OCI-LY1 (cell line): ENCODE measurements around the gene ABHD17A.

Source experiments
- H2AFZ ChIP-seq: fragments of 200-600 bp; sonication (generic), shearing (Covaris generic); 2 replicates; pipeline ENCODE4 v1.6.0; 2014; ENCODE audit warnings: antibody characterized with exemption, mild to moderate bottlenecking, low read length
- H3F3A ChIP-seq: fragments of 200-600 bp; sonication (generic), shearing (Covaris generic); 2 replicates; pipeline ENCODE4 v1.6.0; 2014; ENCODE audit warnings: mild to moderate bottlenecking, antibody characterized with exemption, low read length, moderate library complexity; ENCODE audit not compliant: insufficient read depth
- H3K27ac ChIP-seq: fragments of 200-600 bp; sonication (generic); 2 replicates; pipeline ENCODE4 v1.5.1; 2014; ENCODE audit warnings: low read length, mixed run types, mild to moderate bottlenecking, low read depth; ENCODE audit not compliant: poor library complexity, severe bottlenecking
- H3K27me3 ChIP-seq: fragments of 200-600 bp; sonication (generic); 2 replicates; pipeline ENCODE4 v1.6.0; 2014; ENCODE audit warnings: antibody characterized with exemption, mild to moderate bottlenecking, low read length, moderate library complexity; ENCODE audit not compliant: insufficient read depth
- H3K36me3 ChIP-seq: fragments of 200-600 bp; sonication (generic); 2 replicates; pipeline ENCODE4 v1.6.1; 2014; ENCODE audit warnings: mild to moderate bottlenecking, antibody characterized with exemption, low read length, moderate library complexity, mixed read lengths; ENCODE audit not compliant: insufficient read depth
- H3K4me1 ChIP-seq: fragments of 200-600 bp; sonication (generic); 2 replicates; pipeline ENCODE4 v1.5.1; 2014; ENCODE audit warnings: mild to moderate bottlenecking, low read length, moderate library complexity; ENCODE audit not compliant: insufficient read depth, severe bottlenecking
- H3K4me2 ChIP-seq: fragments of 200-600 bp; sonication (generic), shearing (Covaris generic); 2 replicates; pipeline ENCODE4 v1.6.1; 2014; ENCODE audit warnings: low read length
- H3K4me3 ChIP-seq: fragments of 200-600 bp; sonication (generic); 2 replicates; pipeline ENCODE4 v1.5.1; 2014; ENCODE audit warnings: low read length, low read depth, mild to moderate bottlenecking, mixed read lengths; ENCODE audit not compliant: poor library complexity, severe bottlenecking
- H3K79me2 ChIP-seq: fragments of 200-600 bp; shearing (Covaris generic); 2 replicates; pipeline ENCODE4 v1.6.1; 2016; ENCODE audit warnings: mixed run types, low read length, mixed read lengths; ENCODE audit not compliant: insufficient read depth
- H3K9ac ChIP-seq: fragments of 200-600 bp; sonication (generic), shearing (Covaris generic); 2 replicates; pipeline ENCODE4 v1.6.1; 2014; ENCODE audit warnings: mild to moderate bottlenecking, low read length, mixed read lengths
- H3K9me2 ChIP-seq: fragments of 200-600 bp; sonication (generic), shearing (Covaris generic); 2 replicates; pipeline ENCODE4 v1.6.1; 2014; ENCODE audit warnings: low read depth, mild to moderate bottlenecking, low read length, mixed read lengths
- H3K9me3 ChIP-seq: fragments of 200-600 bp; shearing (Covaris generic); 2 replicates; pipeline ENCODE4 v1.6.1; 2014; ENCODE audit warnings: low read length, mixed read lengths
- H4K20me1 ChIP-seq: fragments of 200-600 bp; sonication (generic), shearing (Covaris generic); 2 replicates; pipeline ENCODE4 v1.6.0; 2016; ENCODE audit warnings: mild to moderate bottlenecking, low read length; ENCODE audit not compliant: insufficient read depth
- EZH2 ChIP-seq: fragments of 200-600 bp; sonication (generic), shearing (Covaris generic); IDR thresholded peaks from 2 replicates; pipeline ENCODE4 v1.8.0; 2017; ENCODE audit warnings: borderline replicate concordance, mixed run types, mild to moderate bottlenecking, antibody characterized with exemption, low read length, moderate library complexity, mixed read lengths
- TF ChIP-seq, protein P1 (sequence below): fragments of 200-600 bp; sonication (generic), shearing (Covaris generic); IDR thresholded peaks from 2 replicates; pipeline ENCODE4 v1.5.1; 2017; ENCODE audit warnings: mild to moderate bottlenecking, antibody characterized with exemption, low read length, moderate library complexity, mixed read lengths

ABHD17A gene

DNA sequence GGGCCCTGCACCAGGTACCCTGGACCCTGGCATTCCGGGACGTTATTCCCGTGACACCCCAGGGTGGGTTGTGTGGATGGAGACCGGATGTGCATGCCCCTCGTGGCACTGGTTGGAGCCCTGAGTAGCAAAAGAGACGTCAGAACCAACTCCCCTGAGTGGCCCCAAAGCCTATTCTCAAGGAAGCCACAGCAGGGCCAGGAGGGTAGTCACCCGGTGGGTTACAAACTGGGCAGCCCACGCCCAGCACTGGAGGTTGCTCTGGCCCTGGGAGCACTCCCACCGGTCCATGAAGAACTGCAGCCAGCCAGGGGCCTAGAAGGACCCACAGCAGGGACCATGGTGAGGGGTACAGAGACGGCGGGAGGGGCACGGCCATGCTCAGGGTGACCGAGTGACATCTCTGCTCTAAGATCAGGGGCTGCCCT is 29.5 kb downstream of the ABHD17A start:
- Histone ChIP-seq H3K9me2 (no peaks in the 10 kb centered on the region), H3K36me3 (no peaks in the 10 kb centered on the region), H3K9me3 (no peaks in the 10 kb centered on the region), H3F3A (no peaks in the 10 kb centered on the region), H3K79me2 (no peaks in the 10 kb centered on the region), H3K4me1 (peaks cover 73% of the 10 kb centered on the region), H2AFZ (no peak overlapping the region), H3K4me2 (peak overlapping the region; percentile 90), H3K9ac (peak overlapping the region; percentile 72; the same call in 1 of the 2 replicates), H3K4me3 (peak overlapping the region; percentile 61), H3K27ac (peak overlapping the region; percentile 79), H3K27me3 (no peaks in the 10 kb centered on the region), H4K20me1 (no peaks in the 10 kb centered on the region)
- TF ChIP-seq, protein P1, sequence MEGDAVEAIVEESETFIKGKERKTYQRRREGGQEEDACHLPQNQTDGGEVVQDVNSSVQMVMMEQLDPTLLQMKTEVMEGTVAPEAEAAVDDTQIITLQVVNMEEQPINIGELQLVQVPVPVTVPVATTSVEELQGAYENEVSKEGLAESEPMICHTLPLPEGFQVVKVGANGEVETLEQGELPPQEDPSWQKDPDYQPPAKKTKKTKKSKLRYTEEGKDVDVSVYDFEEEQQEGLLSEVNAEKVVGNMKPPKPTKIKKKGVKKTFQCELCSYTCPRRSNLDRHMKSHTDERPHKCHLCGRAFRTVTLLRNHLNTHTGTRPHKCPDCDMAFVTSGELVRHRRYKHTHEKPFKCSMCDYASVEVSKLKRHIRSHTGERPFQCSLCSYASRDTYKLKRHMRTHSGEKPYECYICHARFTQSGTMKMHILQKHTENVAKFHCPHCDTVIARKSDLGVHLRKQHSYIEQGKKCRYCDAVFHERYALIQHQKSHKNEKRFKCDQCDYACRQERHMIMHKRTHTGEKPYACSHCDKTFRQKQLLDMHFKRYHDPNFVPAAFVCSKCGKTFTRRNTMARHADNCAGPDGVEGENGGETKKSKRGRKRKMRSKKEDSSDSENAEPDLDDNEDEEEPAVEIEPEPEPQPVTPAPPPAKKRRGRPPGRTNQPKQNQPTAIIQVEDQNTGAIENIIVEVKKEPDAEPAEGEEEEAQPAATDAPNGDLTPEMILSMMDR = no peak
- TF ChIP-seq EZH2 = no peak

DNA sequence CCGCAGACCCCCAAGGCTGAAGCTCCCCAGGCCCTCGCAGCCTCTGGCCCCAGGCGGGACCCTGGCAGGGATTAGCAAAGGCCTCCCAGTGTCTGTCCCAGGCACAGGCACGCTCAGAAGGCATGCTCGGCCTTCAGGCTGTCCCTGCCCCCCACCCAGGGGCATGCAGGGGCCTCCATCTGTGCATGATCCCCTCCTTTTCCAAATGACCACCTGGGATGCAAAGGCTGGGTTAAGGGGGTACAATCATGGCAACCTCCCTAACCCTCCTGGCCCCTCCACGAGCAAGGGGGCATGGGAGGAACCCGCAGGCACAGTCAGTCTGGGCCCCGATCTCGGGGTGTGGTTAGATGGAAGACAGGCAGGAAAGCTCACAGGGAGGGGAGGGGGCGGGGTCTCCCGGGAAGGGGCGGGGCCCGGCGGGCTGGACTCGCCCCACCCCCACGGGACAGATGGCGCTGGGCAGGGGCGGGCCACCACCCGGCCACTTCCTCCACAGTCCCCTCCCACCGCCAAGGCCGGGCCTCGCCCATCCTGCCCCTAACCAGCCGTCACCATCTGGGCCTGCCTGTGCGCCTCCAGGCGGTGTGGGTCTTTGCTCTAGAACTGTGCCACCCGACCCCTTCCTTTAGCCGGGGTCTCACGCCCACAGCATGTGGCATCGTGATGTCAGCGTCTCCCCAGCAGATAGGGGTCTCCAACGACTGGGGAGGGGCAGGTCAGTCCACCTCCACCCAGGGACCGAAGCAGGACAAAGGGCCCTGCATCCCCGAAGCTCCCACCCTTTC is 30.1 kb downstream of the ABHD17A start:
- no peak overlapping the region for H2AFZ ChIP-seq
- no peaks in the 10 kb centered on the region for H3K79me2 ChIP-seq
- H4K20me1 ChIP-seq = no peaks in the 10 kb centered on the region
- H3K36me3 ChIP-seq = no peaks in the 10 kb centered on the region
- no peaks in the 10 kb centered on the region for H3K9me3 ChIP-seq
- H3K27me3 ChIP-seq = no peaks in the 10 kb centered on the region
- H3K9ac ChIP-seq = peak overlapping the region; percentile 72; the same call in 1 of the 2 replicates
- H3F3A ChIP-seq = no peaks in the 10 kb centered on the region
- no peaks in the 10 kb centered on the region for H3K9me2 ChIP-seq
- H3K4me3 ChIP-seq = peak overlapping the region; percentile 61
- peak overlapping the region; percentile 90 for H3K4me2 ChIP-seq
- TF ChIP-seq EZH2 = no peak
- TF ChIP-seq, protein P1 = no peak
- H3K27ac ChIP-seq = peak overlapping the region; percentile 79
- H3K4me1 ChIP-seq = peaks cover 67% of the 10 kb centered on the region

DNA sequence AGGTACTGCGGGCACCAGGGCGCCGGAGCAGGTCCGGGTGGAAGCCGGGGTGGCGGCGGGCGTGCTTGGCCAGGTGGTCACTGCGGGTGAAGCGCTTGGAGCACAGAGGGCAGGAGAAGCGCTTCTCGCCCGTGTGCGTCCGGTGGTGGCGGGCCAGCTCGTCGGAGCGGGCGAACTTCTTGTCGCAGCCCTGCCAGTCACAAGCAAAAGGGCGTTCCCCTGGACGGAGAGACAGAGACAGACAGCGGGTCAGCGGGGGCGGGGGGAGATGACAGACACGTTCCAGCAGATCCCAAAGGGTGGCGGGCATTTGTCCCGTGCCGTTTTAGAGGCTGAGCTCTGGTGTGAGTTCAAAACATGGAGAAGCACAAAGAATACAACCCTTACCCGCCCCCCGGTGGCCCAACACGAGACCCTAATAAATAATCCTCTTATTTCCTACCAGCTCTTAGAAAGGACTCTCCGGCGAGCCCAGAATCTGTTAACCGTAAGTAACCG is 30.7 kb downstream of the ABHD17A start:
- no peak for TF ChIP-seq EZH2
- TF ChIP-seq, protein P1 = no peak
- Histone ChIP-seq H3K4me2 (peak overlapping the region; percentile 7; the same call in 1 of the 2 replicates), H3K36me3 (no peaks in the 10 kb centered on the region), H3K9me3 (no peaks in the 10 kb centered on the region), H3K27me3 (no peaks in the 10 kb centered on the region), H3K9ac (no peak overlapping the region; the same call in 1 of the 2 replicates), H3K79me2 (no peaks in the 10 kb centered on the region), H3K4me3 (no peak overlapping the region), H2AFZ (no peak overlapping the region), H3K4me1 (peaks cover 65% of the 10 kb centered on the region), H3F3A (no peaks in the 10 kb centered on the region), H3K9me2 (no peaks in the 10 kb centered on the region), H3K27ac (peak overlapping the region; percentile 32), H4K20me1 (no peaks in the 10 kb centered on the region)
